Testis (tissue), 2 donors: ENCODE results near the gene PCCA.

Source experiments
- POLR2A ChIP-seq: fragments of 450-650 bp; IDR thresholded peaks from one replicate; pipeline ENCODE4 v1.6.1; 2017; ENCODE audit warnings: antibody characterized with exemption, mild to moderate bottlenecking, moderate library complexity
- TF ChIP-seq, protein P1 (sequence below), 3 experiments: fragments of 450-650 bp in 2 of 3; fragments of 200-600 bp in 1 of 3; sonication (generic) in 1 of 3; IDR thresholded peaks; one replicate each; pipeline ENCODE4 v1.5.1; 2016 to 2019; ENCODE audit warnings: antibody characterized with exemption in 3 of 3, mild to moderate bottlenecking in 2 of 3, moderate library complexity in 1 of 3

GRCh38 chr13:100363874-100364273 is 275.0 kb downstream of the PCCA start:
- TF ChIP-seq, protein P1, sequence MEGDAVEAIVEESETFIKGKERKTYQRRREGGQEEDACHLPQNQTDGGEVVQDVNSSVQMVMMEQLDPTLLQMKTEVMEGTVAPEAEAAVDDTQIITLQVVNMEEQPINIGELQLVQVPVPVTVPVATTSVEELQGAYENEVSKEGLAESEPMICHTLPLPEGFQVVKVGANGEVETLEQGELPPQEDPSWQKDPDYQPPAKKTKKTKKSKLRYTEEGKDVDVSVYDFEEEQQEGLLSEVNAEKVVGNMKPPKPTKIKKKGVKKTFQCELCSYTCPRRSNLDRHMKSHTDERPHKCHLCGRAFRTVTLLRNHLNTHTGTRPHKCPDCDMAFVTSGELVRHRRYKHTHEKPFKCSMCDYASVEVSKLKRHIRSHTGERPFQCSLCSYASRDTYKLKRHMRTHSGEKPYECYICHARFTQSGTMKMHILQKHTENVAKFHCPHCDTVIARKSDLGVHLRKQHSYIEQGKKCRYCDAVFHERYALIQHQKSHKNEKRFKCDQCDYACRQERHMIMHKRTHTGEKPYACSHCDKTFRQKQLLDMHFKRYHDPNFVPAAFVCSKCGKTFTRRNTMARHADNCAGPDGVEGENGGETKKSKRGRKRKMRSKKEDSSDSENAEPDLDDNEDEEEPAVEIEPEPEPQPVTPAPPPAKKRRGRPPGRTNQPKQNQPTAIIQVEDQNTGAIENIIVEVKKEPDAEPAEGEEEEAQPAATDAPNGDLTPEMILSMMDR (IDR thresholded peaks at IDR 0.05) = no peak
- TF ChIP-seq POLR2A = no peak
